IMR-90 (cell line): ENCODE measurements around the gene SV2C. TPM values are rescaled to one million over a fixed set of nuclear protein-coding genes. Genes with fewer than 3 reads are reported as not detected.

Source experiments
- ATAC-seq: fragments of 200-7000 bp; cut with Tn5 transposase; 2 replicates; pipeline ENCODE4 v1.9.1; 2020; ENCODE audit warnings: low read depth, mild to moderate bottlenecking, moderate library complexity
- BruUV-seq: library from RNA; stranded (reverse); fragments of 400-500 nt; replicated peaks from 2 replicates; lab custom pipeline; 2021; lab: Mats Ljungman, UMichigan
- CTCF ChIA-PET: fragments of 300-600 bp; formaldehyde crosslinking; extraction: SDS; loops from one replicate; lab custom pipeline; 2021; ENCODE audit warnings: antibody characterized with exemption; lab: Yijun Ruan, JAX
- POLR2A ChIA-PET: fragments of 300-600 bp; sonication (Branson Sonifier 250); formaldehyde crosslinking; loops from one replicate; lab custom pipeline; 2022; ENCODE audit warnings: antibody characterized with exemption; ENCODE audit not compliant: unreplicated experiment; lab: Charles Lee
- DNase-seq: peaks from one replicate; pipeline ENCODE4 v3.0.0; 2013
- H2AFZ ChIP-seq: replicated peaks from 2 replicates; pipeline ENCODE3; 2013; ENCODE audit warnings: low read length, mild to moderate bottlenecking; ENCODE audit not compliant: poor library complexity
- H2AK5ac ChIP-seq: 2 replicates; pipeline ENCODE4 v1.6.1; 2013; ENCODE audit warnings: low read depth, low read length, inconsistent platforms
- H2AK9ac ChIP-seq: replicated peaks from 2 replicates; pipeline ENCODE3; 2013; ENCODE audit warnings: mild to moderate bottlenecking, low read depth, low read length, moderate library complexity; ENCODE audit not compliant: poor library complexity
- H2BK120ac ChIP-seq: 2 replicates; pipeline ENCODE4 v1.6.1; 2013; ENCODE audit warnings: low read depth, low read length, inconsistent platforms
- H2BK15ac ChIP-seq: 3 replicates; pipeline ENCODE4 v1.6.1; 2013; ENCODE audit warnings: low read depth, low read length, inconsistent platforms
- H2BK20ac ChIP-seq: 2 replicates; pipeline ENCODE4 v1.6.1; 2013; ENCODE audit warnings: low read depth, mild to moderate bottlenecking, inconsistent platforms, low read length, moderate library complexity
- H2BK5ac ChIP-seq: 2 replicates; pipeline ENCODE4 v1.6.1; 2013; ENCODE audit warnings: mild to moderate bottlenecking, low read depth, low read length, inconsistent platforms; ENCODE audit not compliant: poor library complexity, severe bottlenecking
- H3K14ac ChIP-seq: replicated peaks from 2 replicates; pipeline ENCODE4 v1.6.1; 2013; ENCODE audit warnings: low read depth, low read length, inconsistent platforms
- H3K18ac ChIP-seq: 2 replicates; pipeline ENCODE4 v1.6.1; 2013; ENCODE audit warnings: low read depth, low read length, control low read depth
- H3K23ac ChIP-seq: 2 replicates; pipeline ENCODE4 v1.6.1; 2013; ENCODE audit warnings: low read depth, low read length, inconsistent platforms
- H3K27ac ChIP-seq: 2 replicates; pipeline ENCODE4 v1.5.1; 2013; ENCODE audit warnings: mild to moderate bottlenecking, control low read depth, low read length; ENCODE audit not compliant: insufficient read depth
- H3K27me3 ChIP-seq: 2 replicates; pipeline ENCODE4 v1.6.1; 2013; ENCODE audit warnings: low read length; ENCODE audit not compliant: control insufficient read depth, insufficient read depth
- H3K36me3 ChIP-seq: 2 replicates; pipeline ENCODE4 v1.6.1; 2013; ENCODE audit warnings: low read length, mixed read lengths; ENCODE audit not compliant: control insufficient read depth, insufficient read depth
- H3K4ac ChIP-seq: 2 replicates; pipeline ENCODE4 v1.6.1; 2013; ENCODE audit warnings: low read depth, low read length, inconsistent platforms
- H3K4me1 ChIP-seq: 2 replicates; pipeline ENCODE4 v1.6.1; 2013; ENCODE audit warnings: low read length, mixed read lengths; ENCODE audit not compliant: control insufficient read depth, insufficient read depth
- H3K4me2 ChIP-seq: 2 replicates; pipeline ENCODE4 v1.6.1; 2013; ENCODE audit warnings: low read depth, mild to moderate bottlenecking, control low read depth, low read length, moderate library complexity
- H3K4me3 ChIP-seq: 2 replicates; pipeline ENCODE4 v1.5.1; 2013; ENCODE audit warnings: low read depth, mild to moderate bottlenecking, control low read depth, low read length, moderate library complexity; ENCODE audit not compliant: insufficient read depth
- H3K56ac ChIP-seq: 2 replicates; pipeline ENCODE4 v1.6.1; 2013; ENCODE audit warnings: low read length, inconsistent platforms; ENCODE audit not compliant: insufficient read depth; ENCODE audit errors: extremely low read depth
- H3K79me1 ChIP-seq, 2 experiments: 2 replicates each; pipeline ENCODE4 v1.6.1; 2013; ENCODE audit warnings: low read length in 2 of 2, inconsistent platforms in 1 of 2, low read depth in 1 of 2
- H3K9ac ChIP-seq: 2 replicates; pipeline ENCODE4 v1.6.1; 2013; ENCODE audit warnings: low read depth, low read length, control low read depth
- H3K9me1 ChIP-seq: 2 replicates; pipeline ENCODE4 v1.6.1; 2013; ENCODE audit warnings: low read length, inconsistent platforms; ENCODE audit not compliant: insufficient read depth
- H3K9me3 ChIP-seq: 2 replicates; pipeline ENCODE4 v1.6.1; 2013; ENCODE audit warnings: low read length; ENCODE audit not compliant: control insufficient read depth, insufficient read depth
- H4K20me1 ChIP-seq: 2 replicates; pipeline ENCODE4 v1.6.1; 2013; ENCODE audit warnings: low read length, inconsistent platforms; ENCODE audit not compliant: insufficient read depth
- H4K5ac ChIP-seq: 2 replicates; pipeline ENCODE4 v1.6.1; 2013; ENCODE audit warnings: mild to moderate bottlenecking, low read depth, low read length, control low read depth
- H4K8ac ChIP-seq, 2 experiments: 2 replicates each; pipeline ENCODE4 v1.6.1; 2013; ENCODE audit warnings: low read depth in 2 of 2, low read length in 2 of 2, control low read depth in 1 of 2, inconsistent platforms in 1 of 2
- H4K91ac ChIP-seq: 2 replicates; pipeline ENCODE4 v1.6.1; 2013; ENCODE audit warnings: low read depth, low read length, inconsistent platforms; ENCODE audit not compliant: insufficient read depth
- BHLHE40 ChIP-seq: fragments of 150-350 bp; IDR thresholded peaks from 2 replicates; pipeline ENCODE4 v1.6.1; 2016; ENCODE audit warnings: mild to moderate bottlenecking, low read depth, low read length
- CEBPB ChIP-seq: IDR thresholded peaks from 2 replicates; pipeline ENCODE4 v1.6.1; 2012; ENCODE audit warnings: low read depth, low read length, improper control_type of control experiment
- MAFK ChIP-seq: IDR thresholded peaks from 2 replicates; pipeline ENCODE4 v1.6.1; 2012; ENCODE audit warnings: low read depth, low read length, improper control_type of control experiment
- MAZ ChIP-seq: IDR thresholded peaks from 2 replicates; pipeline ENCODE4 v1.6.1; 2012; ENCODE audit warnings: low read depth, mild to moderate bottlenecking, low read length, improper control_type of control experiment, moderate library complexity, borderline replicate concordance
- NFE2L2 ChIP-seq: fragments of 150-350 bp; IDR thresholded peaks from 2 replicates; pipeline ENCODE4 v1.6.1; 2016; ENCODE audit warnings: low read depth, mild to moderate bottlenecking, low read length
- RAD21 ChIP-seq: IDR thresholded peaks from 2 replicates; pipeline ENCODE4 v1.6.1; 2012; ENCODE audit warnings: low read length, improper control_type of control experiment
- RFX5 ChIP-seq: IDR thresholded peaks from 2 replicates; pipeline ENCODE4 v1.8.0; 2012; ENCODE audit warnings: low read depth, mild to moderate bottlenecking, low read length, moderate library complexity
- WGBS, 2 experiments: methylation state at CpG; one replicate each; pipeline versions ENCODE4 v1.1.5 to v1.1.7; 2013; ENCODE audit warnings: missing lambda C conversion rate in 2 of 2; ENCODE audit not compliant: insufficient read length in 1 of 2; ENCODE audit errors: extremely low coverage in 2 of 2; 5-methylcytosine and 5-hydroxymethylcytosine counted together
- dilution Hi-C: fragments of 300-500 bp; cut with HindIII; formaldehyde crosslinking; loops from one replicate; pipeline ENCODE4 v1.14.3; 2018; ENCODE audit warnings: low sequenced_read_pairs; ENCODE audit not compliant: unreplicated experiment
- in situ Hi-C: fragments of 300-500 bp; cut with MboI; formaldehyde crosslinking; loops from 3 replicates; pipeline ENCODE4 v1.14.3; 2019; ENCODE audit warnings: low sequenced_read_pairs, inconsistent platforms, mixed read lengths
- intact Hi-C: fragments of 100-400 bp; cut with micrococcal nuclease; formaldehyde crosslinking; loops from 2 replicates; pipeline ENCODE4 v1.10.0; 2022
- polyA plus RNA-seq, 3 experiments: library from polyadenylated mRNA; depleted of rRNA; stranded (reverse); fragments of >200 nt; gene quantifications; 2 replicates each; pipeline ENCODE4 v1.2.3, GENCODE V29; 2012; ENCODE audit warnings: low replicate concordance in 1 of 3
- total RNA-seq: library from RNA; depleted of rRNA; stranded (reverse); fragments of >200 nt; gene quantifications from 2 replicates; pipeline ENCODE4 v1.2.3, GENCODE V29; 2012
- TF ChIP-seq, protein P1 (sequence below): fragments of 150-350 bp; IDR thresholded peaks from 2 replicates; pipeline ENCODE4 v1.6.1; 2016; ENCODE audit warnings: low read depth, mild to moderate bottlenecking, low read length, moderate library complexity, borderline replicate concordance

The SV2C gene
- total and polyA plus RNA-seq, 2 of the 4 experiments (the other 2 are of a cell fraction) = not detected

DNA sequence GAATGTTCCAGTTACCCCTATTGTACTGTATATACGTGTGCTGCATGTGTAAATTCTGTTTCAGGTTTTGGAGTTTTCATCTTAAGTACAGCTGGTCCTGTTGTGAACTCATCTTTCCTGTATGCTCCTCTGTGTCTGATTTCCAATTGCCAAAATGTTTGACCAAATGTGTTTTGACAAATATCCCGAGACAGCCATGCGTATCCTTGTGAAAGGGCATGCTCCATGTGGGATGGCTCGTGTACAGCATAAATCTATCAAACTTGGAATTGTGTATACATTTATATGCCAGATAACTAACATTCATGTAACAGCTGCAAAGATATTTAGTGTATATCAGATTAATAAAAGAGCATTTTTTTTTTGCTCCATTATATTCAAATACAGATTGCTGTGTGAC lies 250.4 kb downstream of the SV2C start:
- Histone ChIP-seq H3K36me3 (no peaks in the 10 kb centered on the region), H2BK15ac (no peak overlapping the region), H4K5ac (no peak overlapping the region), H2AFZ (no peak overlapping the region), H3K18ac (no peak overlapping the region), H2BK120ac (no peak overlapping the region), H2AK5ac (no peak overlapping the region), H3K4ac (no peak overlapping the region), H4K20me1 (no peaks in the 10 kb centered on the region), H2AK9ac (no peak overlapping the region), H2BK5ac (no peak overlapping the region), H3K27ac (no peak overlapping the region), H3K4me3 (no peak overlapping the region), H3K79me1 (no peaks in the 10 kb centered on the region), H3K4me2 (no peak overlapping the region), H3K9ac (no peak overlapping the region), H4K91ac (no peak overlapping the region), H3K4me1 (no peaks in the 10 kb centered on the region), H3K9me3 (no peaks in the 10 kb centered on the region), H4K8ac (no peak overlapping the region), H3K27me3 (peaks cover 5% of the 10 kb centered on the region), H3K23ac (no peak overlapping the region), H3K9me1 (no peaks in the 10 kb centered on the region), H3K14ac (no peak overlapping the region), H2BK20ac (no peak overlapping the region), H3K56ac (no peak overlapping the region)
- DNase-seq (no peak), ATAC-seq (no peak)
- dilution Hi-C loops (no loop called here), intact Hi-C loops (no loop called here), in situ Hi-C loops (no loop called here)
- no peak for TF ChIP-seq CEBPB
- TF ChIP-seq RAD21 = no peak
- TF ChIP-seq BHLHE40 = no peak
- TF ChIP-seq MAFK = no peak
- no peak for TF ChIP-seq RFX5
- TF ChIP-seq, protein P1, sequence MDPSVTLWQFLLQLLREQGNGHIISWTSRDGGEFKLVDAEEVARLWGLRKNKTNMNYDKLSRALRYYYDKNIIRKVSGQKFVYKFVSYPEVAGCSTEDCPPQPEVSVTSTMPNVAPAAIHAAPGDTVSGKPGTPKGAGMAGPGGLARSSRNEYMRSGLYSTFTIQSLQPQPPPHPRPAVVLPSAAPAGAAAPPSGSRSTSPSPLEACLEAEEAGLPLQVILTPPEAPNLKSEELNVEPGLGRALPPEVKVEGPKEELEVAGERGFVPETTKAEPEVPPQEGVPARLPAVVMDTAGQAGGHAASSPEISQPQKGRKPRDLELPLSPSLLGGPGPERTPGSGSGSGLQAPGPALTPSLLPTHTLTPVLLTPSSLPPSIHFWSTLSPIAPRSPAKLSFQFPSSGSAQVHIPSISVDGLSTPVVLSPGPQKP = no peak
- TF ChIP-seq MAZ = no peak
- TF ChIP-seq NFE2L2 = no peak
- BruUV-seq = no TSS peak
- ChIA-PET CTCF (no interaction called here), POLR2A (no interaction called here)
- WGBS, 2 experiments = no CpG with 5 or more reads among the region's 4 CpGs
